Measurements from ENCODE around the gene PLB1.
A peak's percentile ranks its signal among the peaks of the same experiment; 100 is the strongest.

The PLB1 gene

GRCh38 chr2:28566521-28567041 lies 70.7 kb downstream of the PLB1 start:
- DNase-seq = peak; percentile 88 to 89

- no peak for DNase-seq
Measured at GRCh38 chr2:28567061-28567471, 71.2 kb downstream of the PLB1 start.

- peak; percentile 61 to 72 for DNase-seq
Measured at GRCh38 chr2:28568036-28568435, 72.2 kb downstream of the PLB1 start.

GRCh38 chr2:28568533-28568932 lies 72.7 kb downstream of the PLB1 start:
- no peak for DNase-seq

- DNase-seq = no peak
Measured at GRCh38 chr2:28570431-28570830, 74.6 kb downstream of the PLB1 start.

GRCh38 chr2:28576714-28577113 lies 80.9 kb downstream of the PLB1 start:
- DNase-seq = no peak

- DNase-seq = peak; percentile 85 to 96
Measured at GRCh38 chr2:28577791-28578680, 82.2 kb downstream of the PLB1 start.

GRCh38 chr2:28578774-28579173 lies 82.9 kb downstream of the PLB1 start:
- DNase-seq = no peak

- no peak for DNase-seq
Measured at GRCh38 chr2:28579606-28580005, 83.7 kb downstream of the PLB1 start.

- DNase-seq = no peak
Measured at GRCh38 chr2:28580078-28580477, 84.2 kb downstream of the PLB1 start.

- no peak for DNase-seq
Measured at GRCh38 chr2:28581312-28581711, 85.5 kb downstream of the PLB1 start.

GRCh38 chr2:28582152-28582551 lies 86.3 kb downstream of the PLB1 start:
- DNase-seq = no peak

GRCh38 chr2:28582595-28582994 lies 86.7 kb downstream of the PLB1 start:
- DNase-seq = no peak

- DNase-seq = peak; percentile 87 to 94
Measured at GRCh38 chr2:28583899-28584553, 88.2 kb downstream of the PLB1 start.

- DNase-seq = no peak
Measured at GRCh38 chr2:28586867-28587266, 91.0 kb downstream of the PLB1 start.

GRCh38 chr2:28587526-28588291 lies 91.8 kb downstream of the PLB1 start:
- peak in 1 of 2 donors; percentile 32 for DNase-seq

- peak; percentile 64 to 72 for DNase-seq
Measured at GRCh38 chr2:28588292-28588670, 92.4 kb downstream of the PLB1 start.

- DNase-seq = no peak
Measured at GRCh38 chr2:28589746-28590463, 94.0 kb downstream of the PLB1 start.

- no peak for DNase-seq
Measured at GRCh38 chr2:28590496-28591301, 94.8 kb downstream of the PLB1 start.

- DNase-seq = peak; percentile 39 to 78
Measured at GRCh38 chr2:28591711-28592335, 96.0 kb downstream of the PLB1 start.

GRCh38 chr2:28592481-28592880 lies 96.6 kb downstream of the PLB1 start:
- no peak for DNase-seq
